Measurements from ENCODE around the gene SLIT3.

The SLIT3 gene

DNA sequence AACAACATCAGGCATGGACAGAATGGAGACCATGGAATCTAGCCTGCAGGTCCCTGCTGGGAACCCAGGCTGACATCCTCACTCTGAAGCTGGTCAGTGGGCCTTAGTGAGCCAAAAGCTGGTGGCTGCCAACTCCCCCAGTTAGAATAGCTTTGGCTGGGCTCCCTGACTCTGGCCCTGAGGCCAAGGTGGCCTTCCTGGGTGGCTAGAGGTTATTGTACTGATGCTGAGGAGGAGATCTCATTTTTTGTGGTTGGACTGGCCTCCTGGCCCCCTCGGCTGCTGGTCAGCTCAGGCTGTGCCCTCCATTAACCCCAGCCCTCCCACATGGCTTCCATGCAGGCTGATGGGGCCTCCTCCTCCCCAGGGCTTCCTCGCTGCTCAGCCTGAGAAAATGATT lies 620.5 kb downstream of the SLIT3 start (continued):
- TF ChIP-seq, protein P1, sequence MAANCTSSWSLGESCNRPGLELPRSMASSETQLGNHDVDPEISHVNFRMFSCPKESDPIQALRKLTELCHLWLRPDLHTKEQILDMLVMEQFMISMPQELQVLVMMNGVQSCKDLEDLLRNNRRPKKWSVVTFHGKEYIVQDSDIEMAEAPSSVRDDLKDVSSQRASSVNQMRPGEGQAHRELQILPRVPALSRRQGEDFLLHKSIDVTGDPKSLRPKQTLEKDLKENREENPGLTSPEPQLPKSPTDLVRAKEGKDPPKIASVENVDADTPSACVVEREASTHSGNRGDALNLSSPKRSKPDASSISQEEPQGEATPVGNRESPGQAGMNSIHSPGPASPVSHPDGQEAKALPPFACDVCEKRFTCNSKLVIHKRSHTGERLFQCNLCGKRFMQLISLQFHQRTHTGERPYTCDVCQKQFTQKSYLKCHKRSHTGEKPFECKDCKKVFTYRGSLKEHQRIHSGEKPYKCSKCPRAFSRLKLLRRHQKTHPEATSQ (tag by site-specific recombination; IDR thresholded peaks at IDR 0.05), result no peak
- TF ChIP-seq ZNF202 (tag by site-specific recombination; IDR thresholded peaks at IDR 0.05; ENCODE audit: borderline replicate concordance) (no peak), SP3 (tag by site-specific recombination; IDR thresholded peaks at IDR 0.05) (no peak), ZNF600 (tag by site-specific recombination; IDR thresholded peaks at IDR 0.05) (no peak), ZNF292 (tag by site-specific recombination; IDR thresholded peaks at IDR 0.05; ENCODE audit: borderline replicate concordance, low read depth) (no peak), ZNF184 (tag by site-specific recombination; IDR thresholded peaks at IDR 0.05) (no peak), HOXA7 (CRISPR knock-in tag; IDR thresholded peaks at IDR 0.05; ENCODE audit: borderline replicate concordance) (no peak), ZNF449 (tag by site-specific recombination; IDR thresholded peaks at IDR 0.05) (no peak), ZSCAN16 (tag by site-specific recombination; IDR thresholded peaks at IDR 0.05) (no peak), ZNF514 (tag by site-specific recombination; IDR thresholded peaks at IDR 0.05) (no peak)

DNA sequence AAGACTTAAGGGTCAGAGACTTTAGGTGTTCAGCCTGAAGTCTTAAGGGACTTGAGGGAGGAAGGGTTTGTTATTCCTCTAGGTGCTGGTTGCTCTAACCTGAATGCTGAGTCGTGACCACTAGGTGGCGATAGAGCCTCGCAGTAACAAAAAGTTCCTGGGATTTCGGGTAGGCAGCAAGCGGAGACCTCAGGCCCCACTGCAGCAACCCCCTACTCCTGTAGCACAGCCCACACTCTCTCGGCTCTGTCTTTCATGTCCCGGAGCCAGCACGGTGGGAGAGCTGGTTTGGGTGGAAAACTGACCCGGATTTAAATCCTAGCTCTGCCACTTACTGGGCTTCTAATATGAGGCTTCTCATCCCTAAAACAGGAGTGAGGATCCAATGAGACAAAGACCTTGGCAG lies 621.4 kb downstream of the SLIT3 start:
- no peak overlapping the region for H3K27ac ChIP-seq (ENCODE audit: extremely low read depth, low read depth, low read length)
- no peaks in the 10 kb centered on the region for H3K36me3 ChIP-seq (ENCODE audit: control insufficient read depth in 2 of 2, insufficient read depth in 1 of 2, low read length in 2 of 2)
- ChIA-PET CTCF (interaction anchor here (0.6 to 2.1 kb wide), 18 partner anchors 9 to 870 kb away, joined by 3 to 12 read pairs (median 4); no protein-coding TSS in a partner anchor), POLR2A (no interaction called here)
- H3K9me3 ChIP-seq (ENCODE audit: control insufficient read depth, insufficient read depth, low read depth, low read length), result no peaks in the 10 kb centered on the region
- no peak overlapping the region for H3K4me3 ChIP-seq (ENCODE audit: low read depth, low read length)
- TF ChIP-seq MYNN (tag by site-specific recombination; IDR thresholded peaks at IDR 0.05; ENCODE audit: borderline replicate concordance) (no peak), KLF1 (tag by site-specific recombination; IDR thresholded peaks at IDR 0.05) (no peak), YY1 (tag by site-specific recombination; IDR thresholded peaks at IDR 0.05) (no peak), ZFHX2 (tag by site-specific recombination; conservative IDR thresholded peaks at IDR 0.05) (peak; percentile 57; the same call in 1 of the 2 replicates), CTCF (tag by site-specific recombination; IDR thresholded peaks at IDR 0.05) (peak; percentile 75; the same call in 1 of the 2 replicates), ZNF558 (tag by site-specific recombination; IDR thresholded peaks at IDR 0.05) (no peak), ZNF658 (tag by site-specific recombination; IDR thresholded peaks at IDR 0.05) (no peak), ZNF792 (tag by site-specific recombination; IDR thresholded peaks at IDR 0.05) (no peak), ZNF121 (tag by site-specific recombination; IDR thresholded peaks at IDR 0.05) (no peak), ZNF654 (tag by site-specific recombination; IDR thresholded peaks at IDR 0.05; ENCODE audit: low read depth) (peak; percentile 83), ZNF433 (tag by site-specific recombination; IDR thresholded peaks at IDR 0.05; ENCODE audit: low read depth) (no peak), ZBTB21 (tag by site-specific recombination; IDR thresholded peaks at IDR 0.05) (no peak), ZNF660 (tag by site-specific recombination; IDR thresholded peaks at IDR 0.05) (0 out of 2 replicates have a peak, but pooled peaks have one; percentile 34), PRDM10 (tag by site-specific recombination; IDR thresholded peaks at IDR 0.05) (0 out of 2 replicates have a peak, but pooled peaks have one; percentile 17), EGR2 (tag by site-specific recombination; IDR thresholded peaks at IDR 0.05; ENCODE audit: low read depth) (peak; percentile 63; the same call in 1 of the 2 replicates), WT1 (tag by site-specific recombination; IDR thresholded peaks at IDR 0.05) (no peak), ZNF561 (tag by site-specific recombination; IDR thresholded peaks at IDR 0.05; ENCODE audit: borderline replicate concordance) (no peak)
- TF ChIP-seq, protein P2, sequence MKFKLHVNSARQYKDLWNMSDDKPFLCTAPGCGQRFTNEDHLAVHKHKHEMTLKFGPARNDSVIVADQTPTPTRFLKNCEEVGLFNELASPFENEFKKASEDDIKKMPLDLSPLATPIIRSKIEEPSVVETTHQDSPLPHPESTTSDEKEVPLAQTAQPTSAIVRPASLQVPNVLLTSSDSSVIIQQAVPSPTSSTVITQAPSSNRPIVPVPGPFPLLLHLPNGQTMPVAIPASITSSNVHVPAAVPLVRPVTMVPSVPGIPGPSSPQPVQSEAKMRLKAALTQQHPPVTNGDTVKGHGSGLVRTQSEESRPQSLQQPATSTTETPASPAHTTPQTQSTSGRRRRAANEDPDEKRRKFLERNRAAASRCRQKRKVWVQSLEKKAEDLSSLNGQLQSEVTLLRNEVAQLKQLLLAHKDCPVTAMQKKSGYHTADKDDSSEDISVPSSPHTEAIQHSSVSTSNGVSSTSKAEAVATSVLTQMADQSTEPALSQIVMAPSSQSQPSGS (tag by site-specific recombination; IDR thresholded peaks at IDR 0.05; ENCODE audit: low read depth), result no peak
- no peaks in the 10 kb centered on the region for H3K4me1 ChIP-seq (ENCODE audit: control insufficient read depth, insufficient read depth, low read length)
